Thyroid gland (tissue), 4 donors: Measurements from ENCODE around the gene PKNOX2.

Experiments
- CTCF ChIP-seq, 6 experiments: fragments of 200-600 bp in 3 of 6; fragments of 450-650 bp in 3 of 6; sonication (generic) in 3 of 6; IDR thresholded peaks; one replicate each; pipeline ENCODE4 v1.5.1; 2016 to 2019; ENCODE audit warnings: antibody characterized with exemption in 6 of 6, mild to moderate bottlenecking in 2 of 6, inconsistent platforms in 1 of 6, moderate library complexity in 1 of 6
- POLR2A ChIP-seq, 2 donors: fragments of 450-650 bp; IDR thresholded peaks; one replicate each; pipeline ENCODE4 v1.6.1; 2017; ENCODE audit warnings: antibody characterized with exemption in 2 of 2, mild to moderate bottlenecking in 2 of 2, moderate library complexity in 1 of 2

GRCh38 chr11:125207866-125208425 is 43.4 kb downstream of the PKNOX2 start:
- TF ChIP-seq CTCF (IDR thresholded peaks at IDR 0.05), result no peak
- TF ChIP-seq POLR2A (IDR thresholded peaks at IDR 0.05), result no peak
